MV-4-11 (cell line): ENCODE results near the gene NCKAP5.

Experiments used
- DNase-seq: peaks from one replicate; lab custom pipeline; 2025; lab: John Stamatoyannopoulos, UW

Gene NCKAP5

GRCh38 chr2:133568172-133568571 is at the start of gene NCKAP5:
Gene NCKAP5 (minus strand): TSS chr2:133568463. CDS start chr2:133517526, 50,937 bp downstream.
- no peak for DNase-seq

- no peak for DNase-seq
These were observed 41.4 kb upstream of the NCKAP5 start for GRCh38 chr2:133609664-133610063.

- DNase-seq: no peak
These were observed 40.0 kb upstream of the NCKAP5 start for GRCh38 chr2:133608291-133608690.

- DNase-seq: no peak
These were observed 39.4 kb upstream of the NCKAP5 start for GRCh38 chr2:133607679-133608078.

GRCh38 chr2:133606616-133607015 is 38.4 kb upstream of the NCKAP5 start:
- no peak for DNase-seq

GRCh38 chr2:133605766-133606137 is 37.5 kb upstream of the NCKAP5 start:
- DNase-seq: no peak

GRCh38 chr2:133605011-133605765 is 36.9 kb upstream of the NCKAP5 start:
- no peak for DNase-seq

- no peak for DNase-seq
These were observed 34.8 kb upstream of the NCKAP5 start for GRCh38 chr2:133603109-133603508.

GRCh38 chr2:133602538-133602937 is 34.3 kb upstream of the NCKAP5 start:
- no peak for DNase-seq

GRCh38 chr2:133600266-133600928 is 32.1 kb upstream of the NCKAP5 start:
- no peak for DNase-seq

GRCh38 chr2:133599811-133600210 is 31.5 kb upstream of the NCKAP5 start:
- no peak for DNase-seq

GRCh38 chr2:133599211-133599803 is 31.0 kb upstream of the NCKAP5 start:
- no peak for DNase-seq

GRCh38 chr2:133598769-133599168 is 30.5 kb upstream of the NCKAP5 start:
- no peak for DNase-seq

- DNase-seq: no peak
These were observed 28.6 kb upstream of the NCKAP5 start for GRCh38 chr2:133596701-133597393.

- no peak for DNase-seq
These were observed 22.9 kb upstream of the NCKAP5 start for GRCh38 chr2:133591164-133591563.

- DNase-seq: no peak
These were observed 21.2 kb upstream of the NCKAP5 start for GRCh38 chr2:133589456-133589855.

GRCh38 chr2:133588144-133588543 is 19.9 kb upstream of the NCKAP5 start:
- DNase-seq: no peak

GRCh38 chr2:133586978-133587377 is 18.7 kb upstream of the NCKAP5 start:
- no peak for DNase-seq

GRCh38 chr2:133581010-133581760 is 12.9 kb upstream of the NCKAP5 start:
- DNase-seq: no peak

- DNase-seq: no peak
These were observed 11.0 kb upstream of the NCKAP5 start for GRCh38 chr2:133579274-133579673.

- DNase-seq: no peak
These were observed 8.5 kb upstream of the NCKAP5 start for GRCh38 chr2:133576714-133577113.

GRCh38 chr2:133574620-133575019 is 6.4 kb upstream of the NCKAP5 start:
- no peak for DNase-seq
